Peyer's patch (tissue), 4 donors: ENCODE data around the gene SDHAF2.

Experiments
- POLR2A ChIP-seq, 2 donors: fragments of 450-650 bp; IDR thresholded peaks; one replicate each; pipeline ENCODE4 v1.5.1; 2017; ENCODE audit warnings: antibody characterized with exemption in 2 of 2, mild to moderate bottlenecking in 2 of 2, moderate library complexity in 2 of 2
- TF ChIP-seq, protein P1 (sequence below), 6 experiments: fragments of 450-650 bp in 4 of 6; fragments of 200-600 bp in 2 of 6; sonication (generic) in 1 of 6; IDR thresholded peaks; one replicate each; pipeline ENCODE4 v1.5.1; 2017 to 2019; ENCODE audit warnings: antibody characterized with exemption in 6 of 6, mild to moderate bottlenecking in 3 of 6, moderate library complexity in 1 of 6

DNA sequence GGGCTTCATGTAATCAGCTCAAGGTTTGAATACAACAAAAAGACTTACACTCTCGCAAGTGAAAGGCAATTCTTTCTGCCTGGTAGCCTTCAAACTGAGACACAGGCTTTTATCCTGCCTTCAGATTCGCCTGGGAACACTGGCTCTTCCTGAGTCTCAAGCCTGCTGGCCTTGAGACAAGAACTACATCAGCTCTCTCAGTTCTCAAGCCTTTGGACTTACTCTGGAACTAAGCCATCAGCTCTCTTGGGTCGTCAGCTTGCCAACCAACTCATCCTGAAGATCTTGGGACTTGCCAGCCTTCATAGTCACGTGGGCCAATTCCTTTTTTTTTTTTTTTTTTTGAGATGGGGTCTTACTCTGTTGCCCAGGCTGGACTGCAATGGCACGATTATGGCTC lies 42.9 kb downstream of the SDHAF2 start:
- TF ChIP-seq, protein P1, sequence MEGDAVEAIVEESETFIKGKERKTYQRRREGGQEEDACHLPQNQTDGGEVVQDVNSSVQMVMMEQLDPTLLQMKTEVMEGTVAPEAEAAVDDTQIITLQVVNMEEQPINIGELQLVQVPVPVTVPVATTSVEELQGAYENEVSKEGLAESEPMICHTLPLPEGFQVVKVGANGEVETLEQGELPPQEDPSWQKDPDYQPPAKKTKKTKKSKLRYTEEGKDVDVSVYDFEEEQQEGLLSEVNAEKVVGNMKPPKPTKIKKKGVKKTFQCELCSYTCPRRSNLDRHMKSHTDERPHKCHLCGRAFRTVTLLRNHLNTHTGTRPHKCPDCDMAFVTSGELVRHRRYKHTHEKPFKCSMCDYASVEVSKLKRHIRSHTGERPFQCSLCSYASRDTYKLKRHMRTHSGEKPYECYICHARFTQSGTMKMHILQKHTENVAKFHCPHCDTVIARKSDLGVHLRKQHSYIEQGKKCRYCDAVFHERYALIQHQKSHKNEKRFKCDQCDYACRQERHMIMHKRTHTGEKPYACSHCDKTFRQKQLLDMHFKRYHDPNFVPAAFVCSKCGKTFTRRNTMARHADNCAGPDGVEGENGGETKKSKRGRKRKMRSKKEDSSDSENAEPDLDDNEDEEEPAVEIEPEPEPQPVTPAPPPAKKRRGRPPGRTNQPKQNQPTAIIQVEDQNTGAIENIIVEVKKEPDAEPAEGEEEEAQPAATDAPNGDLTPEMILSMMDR (IDR thresholded peaks at IDR 0.05), result no peak
- no peak for TF ChIP-seq POLR2A (IDR thresholded peaks at IDR 0.05)
